ENCODE results near the gene AADACL4. TPM values are rescaled to one million over a fixed set of nuclear protein-coding genes. Genes with fewer than 3 reads are reported as not detected.

Gene AADACL4
- total and polyA plus RNA-seq, 9 of the 15 experiments (the other 6 are each of a cell fraction or from before 2014, with no cell fraction given) = not detected

DNA sequence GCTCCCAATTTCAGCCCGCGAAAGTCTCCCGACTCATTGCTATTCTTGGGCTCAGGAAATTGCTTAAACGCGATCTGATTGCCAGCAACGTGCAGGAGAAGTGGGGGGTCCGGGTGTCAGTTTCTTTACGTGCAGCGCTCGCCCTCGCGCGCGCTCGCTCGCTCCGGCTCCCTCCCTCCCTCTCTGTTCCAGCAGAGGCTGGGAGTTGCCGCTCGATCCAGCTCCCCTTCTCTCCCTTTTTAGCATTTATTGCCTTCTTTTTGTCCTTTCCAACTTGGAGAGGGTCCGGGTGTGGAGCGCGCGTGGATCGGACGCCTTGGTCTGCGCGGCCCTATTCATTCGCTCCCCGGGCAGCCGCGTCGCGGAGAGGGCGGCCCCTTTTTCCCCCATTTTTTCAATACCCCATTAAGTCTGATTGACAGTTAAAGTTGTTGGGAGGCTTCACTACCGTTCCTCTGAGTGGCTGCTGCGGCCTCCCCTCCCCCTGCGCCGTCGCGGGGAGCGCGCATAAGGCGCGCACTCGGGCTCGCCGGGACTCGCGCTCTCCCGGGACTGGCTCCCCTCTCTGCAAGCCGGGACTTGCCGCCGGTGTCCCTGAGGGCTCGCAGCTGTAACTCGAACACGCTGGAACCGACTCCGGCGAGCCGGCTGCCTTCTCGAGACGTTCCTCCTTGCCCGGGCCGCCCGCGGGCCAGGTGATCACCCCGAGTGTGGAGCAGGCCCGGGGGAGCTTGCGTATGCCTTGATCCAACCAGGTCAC lies 25.8 kb upstream of the AADACL4 start, which contains the start of gene DHRS3 (continued):
- TF ChIP-seq, protein P1, sequence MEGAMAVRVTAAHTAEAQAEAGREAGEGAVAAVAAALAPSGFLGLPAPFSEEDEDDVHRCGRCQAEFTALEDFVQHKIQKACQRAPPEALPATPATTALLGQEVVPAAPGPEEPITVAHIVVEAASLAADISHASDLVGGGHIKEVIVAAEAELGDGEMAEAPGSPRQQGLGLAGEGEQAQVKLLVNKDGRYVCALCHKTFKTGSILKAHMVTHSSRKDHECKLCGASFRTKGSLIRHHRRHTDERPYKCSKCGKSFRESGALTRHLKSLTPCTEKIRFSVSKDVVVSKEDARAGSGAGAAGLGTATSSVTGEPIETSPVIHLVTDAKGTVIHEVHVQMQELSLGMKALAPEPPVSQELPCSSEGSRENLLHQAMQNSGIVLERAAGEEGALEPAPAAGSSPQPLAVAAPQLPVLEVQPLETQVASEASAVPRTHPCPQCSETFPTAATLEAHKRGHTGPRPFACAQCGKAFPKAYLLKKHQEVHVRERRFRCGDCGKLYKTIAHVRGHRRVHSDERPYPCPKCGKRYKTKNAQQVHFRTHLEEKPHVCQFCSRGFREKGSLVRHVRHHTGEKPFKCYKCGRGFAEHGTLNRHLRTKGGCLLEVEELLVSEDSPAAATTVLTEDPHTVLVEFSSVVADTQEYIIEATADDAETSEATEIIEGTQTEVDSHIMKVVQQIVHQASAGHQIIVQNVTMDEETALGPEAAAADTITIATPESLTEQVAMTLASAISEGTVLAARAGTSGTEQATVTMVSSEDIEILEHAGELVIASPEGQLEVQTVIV (CRISPR knock-in tag; IDR thresholded peaks at IDR 0.05; ENCODE audit: borderline replicate concordance) = no peak
- TF ChIP-seq PML (IDR thresholded peaks at IDR 0.05; ENCODE audit: low read length) = peak; percentile 50; the same call in 1 of the 2 replicates
- no peak for TF ChIP-seq SREBF1 (IDR thresholded peaks at IDR 0.05; ENCODE audit: borderline replicate concordance, low read depth, low read length)
- TF ChIP-seq, protein P2, sequence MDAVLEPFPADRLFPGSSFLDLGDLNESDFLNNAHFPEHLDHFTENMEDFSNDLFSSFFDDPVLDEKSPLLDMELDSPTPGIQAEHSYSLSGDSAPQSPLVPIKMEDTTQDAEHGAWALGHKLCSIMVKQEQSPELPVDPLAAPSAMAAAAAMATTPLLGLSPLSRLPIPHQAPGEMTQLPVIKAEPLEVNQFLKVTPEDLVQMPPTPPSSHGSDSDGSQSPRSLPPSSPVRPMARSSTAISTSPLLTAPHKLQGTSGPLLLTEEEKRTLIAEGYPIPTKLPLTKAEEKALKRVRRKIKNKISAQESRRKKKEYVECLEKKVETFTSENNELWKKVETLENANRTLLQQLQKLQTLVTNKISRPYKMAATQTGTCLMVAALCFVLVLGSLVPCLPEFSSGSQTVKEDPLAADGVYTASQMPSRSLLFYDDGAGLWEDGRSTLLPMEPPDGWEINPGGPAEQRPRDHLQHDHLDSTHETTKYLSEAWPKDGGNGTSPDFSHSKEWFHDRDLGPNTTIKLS (IDR thresholded peaks at IDR 0.05; ENCODE audit: borderline replicate concordance, low read depth) = no peak
- TF ChIP-seq ZNF253 (CRISPR knock-in tag; conservative IDR thresholded peaks at IDR 0.05) = no peak
- no peak for TF ChIP-seq PHF21A (IDR thresholded peaks at IDR 0.05; ENCODE audit: borderline replicate concordance, low read depth)
- no peak for TF ChIP-seq HLTF (IDR thresholded peaks at IDR 0.05)
- 0 out of 2 replicates have a peak, but pooled peaks have one; percentile 51 for TF ChIP-seq SAFB (IDR thresholded peaks at IDR 0.05; ENCODE audit: borderline replicate concordance, low read depth, low read length)
- TF ChIP-seq, protein P3, sequence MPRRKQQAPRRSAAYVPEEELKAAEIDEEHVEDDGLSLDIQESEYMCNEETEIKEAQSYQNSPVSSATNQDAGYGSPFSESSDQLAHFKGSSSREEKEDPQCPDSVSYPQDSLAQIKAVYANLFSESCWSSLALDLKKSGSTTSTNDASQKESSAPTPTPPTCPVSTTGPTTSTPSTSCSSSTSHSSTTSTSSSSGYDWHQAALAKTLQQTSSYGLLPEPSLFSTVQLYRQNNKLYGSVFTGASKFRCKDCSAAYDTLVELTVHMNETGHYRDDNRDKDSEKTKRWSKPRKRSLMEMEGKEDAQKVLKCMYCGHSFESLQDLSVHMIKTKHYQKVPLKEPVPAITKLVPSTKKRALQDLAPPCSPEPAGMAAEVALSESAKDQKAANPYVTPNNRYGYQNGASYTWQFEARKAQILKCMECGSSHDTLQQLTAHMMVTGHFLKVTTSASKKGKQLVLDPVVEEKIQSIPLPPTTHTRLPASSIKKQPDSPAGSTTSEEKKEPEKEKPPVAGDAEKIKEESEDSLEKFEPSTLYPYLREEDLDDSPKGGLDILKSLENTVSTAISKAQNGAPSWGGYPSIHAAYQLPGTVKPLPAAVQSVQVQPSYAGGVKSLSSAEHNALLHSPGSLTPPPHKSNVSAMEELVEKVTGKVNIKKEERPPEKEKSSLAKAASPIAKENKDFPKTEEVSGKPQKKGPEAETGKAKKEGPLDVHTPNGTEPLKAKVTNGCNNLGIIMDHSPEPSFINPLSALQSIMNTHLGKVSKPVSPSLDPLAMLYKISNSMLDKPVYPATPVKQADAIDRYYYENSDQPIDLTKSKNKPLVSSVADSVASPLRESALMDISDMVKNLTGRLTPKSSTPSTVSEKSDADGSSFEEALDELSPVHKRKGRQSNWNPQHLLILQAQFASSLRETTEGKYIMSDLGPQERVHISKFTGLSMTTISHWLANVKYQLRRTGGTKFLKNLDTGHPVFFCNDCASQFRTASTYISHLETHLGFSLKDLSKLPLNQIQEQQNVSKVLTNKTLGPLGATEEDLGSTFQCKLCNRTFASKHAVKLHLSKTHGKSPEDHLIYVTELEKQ (CRISPR knock-in tag; IDR thresholded peaks at IDR 0.05) = no peak
- no peak for TF ChIP-seq CREB1 (IDR thresholded peaks at IDR 0.05)
- peak; percentile 54; the same call in 1 of the 2 replicates for TF ChIP-seq CREB1 (CRISPR knock-in tag; IDR thresholded peaks at IDR 0.05)
- TF ChIP-seq TOE1 (IDR thresholded peaks at IDR 0.05; ENCODE audit: borderline replicate concordance) = peak; percentile 64; the same call in 1 of the 2 replicates
- TF ChIP-seq TOE1 (CRISPR knock-in tag; IDR thresholded peaks at IDR 0.05; ENCODE audit: borderline replicate concordance, low read depth) = no peak
- TF ChIP-seq, protein P4, sequence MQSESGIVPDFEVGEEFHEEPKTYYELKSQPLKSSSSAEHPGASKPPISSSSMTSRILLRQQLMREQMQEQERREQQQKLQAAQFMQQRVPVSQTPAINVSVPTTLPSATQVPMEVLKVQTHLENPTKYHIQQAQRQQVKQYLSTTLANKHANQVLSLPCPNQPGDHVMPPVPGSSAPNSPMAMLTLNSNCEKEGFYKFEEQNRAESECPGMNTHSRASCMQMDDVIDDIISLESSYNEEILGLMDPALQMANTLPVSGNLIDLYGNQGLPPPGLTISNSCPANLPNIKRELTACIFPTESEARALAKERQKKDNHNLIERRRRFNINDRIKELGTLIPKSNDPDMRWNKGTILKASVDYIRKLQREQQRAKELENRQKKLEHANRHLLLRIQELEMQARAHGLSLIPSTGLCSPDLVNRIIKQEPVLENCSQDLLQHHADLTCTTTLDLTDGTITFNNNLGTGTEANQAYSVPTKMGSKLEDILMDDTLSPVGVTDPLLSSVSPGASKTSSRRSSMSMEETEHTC (IDR thresholded peaks at IDR 0.05) = no peak
- TF ChIP-seq COPS2 (conservative IDR thresholded peaks at IDR 0.05) = no peak
- no peak for TF ChIP-seq BDP1 (IDR thresholded peaks at IDR 0.05; ENCODE audit: insufficient read depth, insufficient read length)
- TF ChIP-seq, protein P5, sequence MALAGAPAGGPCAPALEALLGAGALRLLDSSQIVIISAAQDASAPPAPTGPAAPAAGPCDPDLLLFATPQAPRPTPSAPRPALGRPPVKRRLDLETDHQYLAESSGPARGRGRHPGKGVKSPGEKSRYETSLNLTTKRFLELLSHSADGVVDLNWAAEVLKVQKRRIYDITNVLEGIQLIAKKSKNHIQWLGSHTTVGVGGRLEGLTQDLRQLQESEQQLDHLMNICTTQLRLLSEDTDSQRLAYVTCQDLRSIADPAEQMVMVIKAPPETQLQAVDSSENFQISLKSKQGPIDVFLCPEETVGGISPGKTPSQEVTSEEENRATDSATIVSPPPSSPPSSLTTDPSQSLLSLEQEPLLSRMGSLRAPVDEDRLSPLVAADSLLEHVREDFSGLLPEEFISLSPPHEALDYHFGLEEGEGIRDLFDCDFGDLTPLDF (CRISPR knock-in tag; IDR thresholded peaks at IDR 0.05) = no peak
- TF ChIP-seq NFE2 (IDR thresholded peaks at IDR 0.05; ENCODE audit: low read depth) = no peak

Measured in K562 (cell line).